NCI-H187 treated with DMSO at 0.1 percent for 48 hours (cell line): ENCODE results near the gene AP5S1.

ENCODE experiments used
- DNase-seq: peaks from one replicate; lab custom pipeline; 2025; lab: John Stamatoyannopoulos, UW

Gene AP5S1

DNA sequence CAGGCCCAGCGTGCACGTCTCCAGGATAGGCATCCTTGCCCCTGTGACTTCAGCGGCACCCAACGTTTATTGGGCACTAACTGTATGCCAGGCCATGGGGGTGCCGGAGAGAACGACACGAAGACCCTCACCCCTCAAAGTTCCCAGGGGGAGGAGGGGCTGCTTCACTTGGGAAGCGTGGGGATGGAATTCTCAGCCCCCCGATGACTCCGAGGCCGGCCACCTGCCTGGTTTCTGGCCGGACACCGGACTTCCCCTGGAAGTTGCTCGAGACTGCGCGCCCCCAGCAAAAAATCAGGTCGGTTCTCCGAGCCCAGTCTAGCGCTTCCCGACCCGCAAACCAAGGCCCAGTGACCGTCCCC, 26.0 kb downstream of the AP5S1 start:
- DNase-seq = no peak

DNA sequence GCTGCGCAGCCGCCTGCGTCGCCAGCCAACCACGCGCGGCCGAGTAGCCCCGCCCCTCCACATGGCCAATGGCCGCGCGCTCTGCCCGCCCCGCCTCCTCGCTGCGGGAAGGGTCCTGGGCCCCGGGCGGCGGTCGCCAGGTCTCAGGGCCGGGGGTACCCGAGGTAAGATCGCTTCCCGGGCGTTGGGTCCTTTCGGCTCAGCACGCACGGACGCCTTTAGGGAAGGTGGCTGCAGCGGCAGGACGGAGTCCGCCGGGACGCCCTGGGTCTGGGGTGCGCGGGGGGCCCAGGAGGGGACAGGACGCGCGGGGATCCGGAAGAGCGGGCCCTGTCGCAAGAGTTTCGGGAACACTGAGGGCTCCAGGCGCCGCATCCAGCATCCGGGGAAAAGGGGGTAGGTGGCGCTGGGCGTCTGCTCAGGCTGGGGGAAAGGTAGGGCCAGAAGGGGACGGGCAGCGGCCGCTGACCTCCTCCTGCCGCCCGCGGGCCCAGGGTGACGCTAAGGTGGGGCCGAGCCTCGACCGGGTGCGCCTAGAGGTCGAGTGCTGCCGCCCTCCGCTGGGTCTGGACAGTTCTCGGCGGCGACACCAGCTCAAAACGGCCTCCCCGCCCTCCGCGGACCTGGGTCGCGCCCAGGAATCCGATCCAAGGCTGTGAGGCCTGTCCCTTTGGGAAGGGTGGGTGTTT, 26.5 kb downstream of the AP5S1 start, which contains the start of gene MAVS:
MAVS (plus strand) TSS at position 95 of the 689 bp plus-strand sequence. CDS start 7,791 bp downstream, outside the sequence.
- peak; percentile 54 for DNase-seq

GRCh38 chr20:3847429-3847940, 27.1 kb downstream of the AP5S1 start:
- no peak for DNase-seq

- no peak for DNase-seq
Observed at GRCh38 chr20:3848565-3848964, 28.2 kb downstream of the AP5S1 start.

GRCh38 chr20:3854462-3854871, 34.1 kb downstream of the AP5S1 start:
- DNase-seq = no peak

DNA sequence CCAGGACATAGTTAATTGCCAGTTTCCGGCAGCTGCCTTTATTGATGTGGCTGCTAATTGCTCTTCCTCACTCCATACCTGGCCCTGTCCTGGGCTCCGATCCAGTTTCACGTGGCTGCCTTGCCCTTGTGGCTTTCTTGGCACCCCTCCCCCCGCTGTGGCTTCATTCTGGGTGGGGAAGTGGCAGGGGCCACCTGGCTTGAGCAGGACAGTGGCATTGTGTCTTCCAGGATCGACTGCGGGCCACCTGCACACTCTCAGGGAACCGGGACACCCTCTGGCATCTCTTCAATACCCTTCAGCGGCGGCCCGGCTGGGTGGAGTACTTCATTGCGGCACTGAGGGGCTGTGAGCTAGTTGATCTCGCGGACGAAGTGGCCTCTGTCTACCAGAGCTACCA, 37.1 kb downstream of the AP5S1 start:
- DNase-seq = no peak

- no peak for DNase-seq
Observed at GRCh38 chr20:3858689-3859088, 38.3 kb downstream of the AP5S1 start.

DNA sequence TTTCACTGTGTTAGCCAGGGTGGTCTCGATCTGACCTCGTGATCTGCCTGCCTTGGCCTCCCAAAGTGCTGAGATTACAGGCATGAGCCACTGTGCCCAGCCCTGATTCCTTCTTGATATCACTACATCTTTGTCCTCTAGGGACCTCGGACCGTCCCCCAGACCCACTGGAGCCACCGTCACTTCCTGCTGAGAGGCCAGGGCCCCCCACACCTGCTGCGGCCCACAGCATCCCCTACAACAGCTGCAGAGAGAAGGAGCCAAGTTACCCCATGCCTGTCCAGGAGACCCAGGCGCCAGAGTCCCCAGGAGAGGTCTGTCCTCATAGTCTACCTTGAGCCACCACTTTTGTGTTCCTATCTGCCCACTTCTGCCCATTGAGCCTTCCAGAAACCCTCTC, 40.8 kb downstream of the AP5S1 start:
- no peak for DNase-seq

GRCh38 chr20:3862333-3862732, 42.0 kb downstream of the AP5S1 start:
- no peak for DNase-seq

DNA sequence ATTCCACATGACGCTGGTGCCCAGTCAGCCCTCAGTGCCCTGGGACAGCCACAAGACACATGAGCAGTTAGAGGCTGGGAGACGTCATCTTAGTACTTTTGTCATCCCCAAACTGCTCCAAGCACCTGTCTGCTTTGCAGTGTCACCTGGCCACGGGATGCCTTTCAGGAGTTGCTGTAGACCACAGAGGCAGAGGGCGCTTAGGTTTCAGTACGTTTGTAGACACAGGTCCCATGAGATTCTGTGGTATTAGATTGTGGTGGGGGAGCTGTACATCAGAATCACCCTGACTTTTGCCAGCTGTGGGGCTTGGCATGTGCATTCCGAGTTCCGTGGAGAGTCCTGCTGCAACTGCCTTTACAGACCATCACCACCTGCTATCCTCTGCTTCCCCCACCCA, 43.0 kb downstream of the AP5S1 start:
- no peak for DNase-seq

DNA sequence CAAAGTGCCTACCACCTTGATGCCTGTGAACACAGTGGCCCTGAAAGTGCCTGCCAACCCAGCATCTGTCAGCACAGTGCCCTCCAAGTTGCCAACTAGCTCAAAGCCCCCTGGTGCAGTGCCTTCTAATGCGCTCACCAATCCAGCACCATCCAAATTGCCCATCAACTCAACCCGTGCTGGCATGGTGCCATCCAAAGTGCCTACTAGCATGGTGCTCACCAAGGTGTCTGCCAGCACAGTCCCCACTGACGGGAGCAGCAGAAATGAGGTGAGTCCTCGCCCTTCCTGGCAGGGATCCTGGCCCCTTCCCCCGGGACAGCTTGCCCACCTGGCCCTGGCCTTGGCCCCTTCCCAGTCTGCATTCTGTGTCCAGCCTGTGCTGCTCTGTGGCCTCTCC, 44.2 kb downstream of the AP5S1 start:
- DNase-seq = no peak

DNA sequence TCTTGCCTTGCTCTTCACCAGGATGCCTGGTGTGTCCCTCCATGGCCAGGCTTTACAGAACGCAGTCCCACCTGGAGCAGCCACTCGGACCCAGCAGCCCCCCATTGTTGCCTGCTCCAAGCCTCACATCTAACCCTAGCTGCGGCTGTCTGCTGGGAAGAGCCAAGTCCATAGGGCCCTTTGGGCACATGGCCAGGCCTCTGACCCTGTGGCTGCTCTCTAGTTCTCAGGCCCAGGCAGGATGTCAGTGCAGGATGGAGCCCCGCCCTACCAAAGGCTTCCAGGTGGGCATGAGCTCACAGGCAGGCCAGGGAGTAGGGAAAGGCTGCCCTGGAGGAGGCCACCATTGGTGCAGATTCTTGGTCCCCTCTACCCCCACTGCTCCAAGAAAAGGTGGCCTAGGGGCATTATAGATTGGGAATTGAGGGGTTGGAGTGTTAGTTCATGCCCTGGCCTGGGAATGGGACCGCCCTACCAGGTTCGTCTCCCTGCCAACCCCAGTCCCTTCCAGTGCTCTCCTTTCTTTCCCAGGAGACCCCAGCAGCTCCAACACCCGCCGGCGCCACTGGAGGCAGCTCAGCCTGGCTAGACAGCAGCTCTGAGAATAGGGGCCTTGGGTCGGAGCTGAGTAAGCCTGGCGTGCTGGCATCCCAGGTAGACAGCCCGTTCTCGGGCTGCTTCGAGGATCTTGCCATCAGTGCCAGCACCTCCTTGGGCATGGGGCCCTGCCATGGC, 45.0 kb downstream of the AP5S1 start:
- no peak for DNase-seq

GRCh38 chr20:3865887-3866407, 45.6 kb downstream of the AP5S1 start:
- no peak for DNase-seq

GRCh38 chr20:3866464-3866863, 46.1 kb downstream of the AP5S1 start:
- no peak for DNase-seq

- DNase-seq = no peak
Observed at GRCh38 chr20:3867802-3868201, 47.5 kb downstream of the AP5S1 start.

DNA sequence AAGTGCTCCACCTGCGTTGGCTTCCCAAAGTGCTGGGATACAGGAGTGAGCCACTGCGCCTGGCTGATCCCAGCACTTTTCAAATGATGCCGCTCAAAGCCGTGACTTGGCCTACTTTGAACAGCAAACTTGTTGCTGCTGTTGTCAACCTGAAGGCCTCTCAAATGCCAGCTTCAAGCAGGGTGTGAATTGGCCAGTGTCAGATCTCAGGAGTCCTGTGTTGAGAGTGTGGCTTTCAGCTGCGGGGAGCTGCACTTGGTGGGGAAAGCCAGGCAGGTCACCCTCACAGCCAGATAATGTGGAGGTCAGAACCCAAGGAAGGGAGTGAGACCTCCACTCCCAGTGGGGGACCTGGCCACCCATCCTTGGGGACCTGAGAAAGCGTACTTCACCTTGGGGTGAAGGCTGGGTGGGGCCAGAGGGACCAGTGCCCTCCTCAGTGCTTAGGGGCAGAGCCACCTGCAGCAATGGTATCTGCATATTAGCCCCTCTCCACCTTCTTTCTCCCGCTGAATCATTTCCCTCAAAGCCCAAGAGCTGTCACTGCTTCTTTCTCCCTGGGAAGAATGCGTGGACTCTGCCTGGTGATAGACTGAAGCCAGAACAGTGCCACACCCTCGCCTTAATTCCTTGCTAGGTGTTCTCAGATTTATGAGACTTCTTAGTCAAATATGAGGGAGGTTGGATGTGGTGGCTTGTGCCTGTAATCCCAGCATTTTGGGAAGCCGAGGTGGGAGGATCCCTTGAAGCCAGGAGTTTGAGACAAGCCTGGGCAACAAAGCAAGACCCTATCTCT, 49.7 kb downstream of the AP5S1 start:
- DNase-seq = no peak

- no peak for DNase-seq
Observed at GRCh38 chr20:3871550-3872265, 51.4 kb downstream of the AP5S1 start.

- no peak for DNase-seq
Observed at GRCh38 chr20:3873507-3873906, 53.2 kb downstream of the AP5S1 start.

GRCh38 chr20:3874194-3874844, 54.0 kb downstream of the AP5S1 start:
- no peak for DNase-seq

GRCh38 chr20:3875378-3875974, 55.1 kb downstream of the AP5S1 start:
- DNase-seq = no peak

DNA sequence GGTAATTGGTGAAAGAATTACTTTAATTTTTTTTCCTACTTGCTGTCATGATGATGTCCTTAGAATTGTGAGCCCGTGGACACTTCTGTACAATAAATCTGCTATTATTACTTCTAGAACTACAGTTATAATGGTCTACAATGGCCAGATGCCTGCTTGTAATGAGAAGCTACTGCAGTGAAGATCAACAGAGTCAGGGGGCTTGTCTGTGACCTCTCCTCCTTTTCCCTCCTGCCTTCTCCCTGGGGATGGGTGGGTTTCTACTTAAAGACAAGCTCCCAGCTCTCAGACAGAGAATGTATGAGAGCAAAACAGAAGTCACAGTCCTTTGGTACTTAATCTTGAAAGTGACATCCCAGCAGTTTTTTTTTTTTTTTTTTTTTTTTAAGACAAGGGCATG, 55.7 kb downstream of the AP5S1 start:
- no peak for DNase-seq
